ENCODE measurements around the gene PLOD1. TPM values are rescaled to one million over a fixed set of nuclear protein-coding genes. Genes with fewer than 3 reads are reported as not detected.

The PLOD1 gene
- total and polyA plus RNA-seq, 2 of the 13 experiments (the other 11 are each of a cell fraction or from before 2014, with no cell fraction given) = 70.1 to 318 TPM

- TF ChIP-seq TFE3 (CRISPR knock-in tag; IDR thresholded peaks at IDR 0.05) = 0 out of 2 replicates have a peak, but pooled peaks have one; percentile 16
- no peak for TF ChIP-seq SMARCE1 (IDR thresholded peaks at IDR 0.05; ENCODE audit: borderline replicate concordance)
- TF ChIP-seq RAD51 (IDR thresholded peaks at IDR 0.05; ENCODE audit: borderline replicate concordance) = no peak
- TF ChIP-seq ZNF746 (CRISPR knock-in tag; IDR thresholded peaks at IDR 0.05) = no peak
- TF ChIP-seq HOXA3 (CRISPR knock-in tag; IDR thresholded peaks at IDR 0.05) = peak; percentile 44; the same call in 1 of the 2 replicates
- peak; percentile 77; the same call in 1 of the 2 replicates for TF ChIP-seq SNAPC5 (CRISPR knock-in tag; IDR thresholded peaks at IDR 0.05; ENCODE audit: borderline replicate concordance)
- peak; percentile 59; the same call in 1 of the 2 replicates for TF ChIP-seq ZNF143 (CRISPR knock-in tag; IDR thresholded peaks at IDR 0.05)
- no peak for TF ChIP-seq HOXA9 (CRISPR knock-in tag; IDR thresholded peaks at IDR 0.05; ENCODE audit: borderline replicate concordance)
- TF ChIP-seq ZNF652 (CRISPR knock-in tag; IDR thresholded peaks at IDR 0.05; ENCODE audit: borderline replicate concordance, low read depth) = no peak
- no peak for TF ChIP-seq ZNF260 (CRISPR knock-in tag; IDR thresholded peaks at IDR 0.05; ENCODE audit: borderline replicate concordance, low read depth)
- TF ChIP-seq TAF1 (CRISPR knock-in tag; IDR thresholded peaks at IDR 0.05) = no peak
- no peak for TF ChIP-seq ZNF550 (CRISPR knock-in tag; IDR thresholded peaks at IDR 0.05; ENCODE audit: borderline replicate concordance)
- no peak for TF ChIP-seq ZNF546 (CRISPR knock-in tag; conservative IDR thresholded peaks at IDR 0.05)
- TF ChIP-seq ELF4 (CRISPR knock-in tag; IDR thresholded peaks at IDR 0.05; ENCODE audit: borderline replicate concordance) = no peak
- TF ChIP-seq FOXP4 (CRISPR knock-in tag; IDR thresholded peaks at IDR 0.05) = no peak
- no peak for TF ChIP-seq HMG20B (CRISPR knock-in tag; conservative IDR thresholded peaks at IDR 0.05)
- no peak for TF ChIP-seq ZNF724P (CRISPR knock-in tag; IDR thresholded peaks at IDR 0.05; ENCODE audit: borderline replicate concordance)
- peak; percentile 29; the same call in 1 of the 2 replicates for TF ChIP-seq RFXAP (CRISPR knock-in tag; IDR thresholded peaks at IDR 0.05; ENCODE audit: borderline replicate concordance)
- peak; percentile 61 for TF ChIP-seq ZNF687 (CRISPR knock-in tag; IDR thresholded peaks at IDR 0.05)
- no peak for TF ChIP-seq MXD3 (CRISPR knock-in tag; IDR thresholded peaks at IDR 0.05)
- TF ChIP-seq KMT2B (CRISPR knock-in tag; IDR thresholded peaks at IDR 0.05) = no peak
- peak; percentile 59; the same call in 1 of the 2 replicates for TF ChIP-seq ZNF691 (CRISPR knock-in tag; IDR thresholded peaks at IDR 0.05; ENCODE audit: borderline replicate concordance, low read depth)
These were observed 32.6 kb downstream of the PLOD1 start (continued) for GRCh38 chr1:11967028-11967547.
